Endothelial cell of umbilical vein (primary cell): Measurements from ENCODE around the gene OSBP2.

Experiments
- EZH2 ChIP-seq: IDR thresholded peaks from 2 replicates; pipeline ENCODE4 v1.6.1; 2012; ENCODE audit warnings: borderline replicate concordance, low read depth, mild to moderate bottlenecking, moderate library complexity, low read length, inconsistent platforms; ENCODE audit not compliant: severe bottlenecking
- POLR2A ChIP-seq: IDR thresholded peaks from 2 replicates; pipeline ENCODE4 v1.6.1; 2012; ENCODE audit warnings: low read depth, mild to moderate bottlenecking, control low read depth, low read length
- TF ChIP-seq, protein P1 (sequence below), 2 donors: IDR thresholded peaks; 1 replicate in 1 of 2; 2 replicates in 1 of 2; pipeline ENCODE4 v1.5.1; 2011; ENCODE audit warnings: low read length in 2 of 2, mild to moderate bottlenecking in 2 of 2, moderate library complexity in 2 of 2, control low read depth in 1 of 2, inconsistent platforms in 1 of 2, low read depth in 1 of 2; ENCODE audit not compliant: insufficient read depth in 1 of 2; ENCODE audit errors: extremely low read depth in 1 of 2

DNA sequence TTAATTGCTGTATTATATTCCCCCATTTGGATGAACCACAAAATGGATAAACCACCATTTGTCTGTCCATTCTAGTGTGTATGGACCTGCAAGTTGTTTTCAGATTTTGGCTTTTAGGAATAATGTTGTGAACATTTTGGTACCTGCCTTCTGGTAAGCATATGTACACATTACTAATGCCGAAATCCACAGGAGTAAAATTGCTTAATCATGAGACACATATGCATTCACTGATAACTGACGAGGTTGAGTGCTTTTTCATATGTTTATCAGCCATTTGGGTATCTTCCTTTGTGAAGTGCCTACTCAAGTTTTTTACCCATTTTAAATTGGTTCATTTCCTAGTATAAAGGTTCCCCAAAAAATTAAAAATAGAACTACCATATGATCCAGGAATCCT, 34.2 kb downstream of the OSBP2 start:
- TF ChIP-seq, protein P1, sequence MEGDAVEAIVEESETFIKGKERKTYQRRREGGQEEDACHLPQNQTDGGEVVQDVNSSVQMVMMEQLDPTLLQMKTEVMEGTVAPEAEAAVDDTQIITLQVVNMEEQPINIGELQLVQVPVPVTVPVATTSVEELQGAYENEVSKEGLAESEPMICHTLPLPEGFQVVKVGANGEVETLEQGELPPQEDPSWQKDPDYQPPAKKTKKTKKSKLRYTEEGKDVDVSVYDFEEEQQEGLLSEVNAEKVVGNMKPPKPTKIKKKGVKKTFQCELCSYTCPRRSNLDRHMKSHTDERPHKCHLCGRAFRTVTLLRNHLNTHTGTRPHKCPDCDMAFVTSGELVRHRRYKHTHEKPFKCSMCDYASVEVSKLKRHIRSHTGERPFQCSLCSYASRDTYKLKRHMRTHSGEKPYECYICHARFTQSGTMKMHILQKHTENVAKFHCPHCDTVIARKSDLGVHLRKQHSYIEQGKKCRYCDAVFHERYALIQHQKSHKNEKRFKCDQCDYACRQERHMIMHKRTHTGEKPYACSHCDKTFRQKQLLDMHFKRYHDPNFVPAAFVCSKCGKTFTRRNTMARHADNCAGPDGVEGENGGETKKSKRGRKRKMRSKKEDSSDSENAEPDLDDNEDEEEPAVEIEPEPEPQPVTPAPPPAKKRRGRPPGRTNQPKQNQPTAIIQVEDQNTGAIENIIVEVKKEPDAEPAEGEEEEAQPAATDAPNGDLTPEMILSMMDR (IDR thresholded peaks at IDR 0.05; ENCODE audit: extremely low read depth in 1 of 2, insufficient read depth in 1 of 2, low read depth in 1 of 2, low read length in 2 of 2): no peak
- TF ChIP-seq POLR2A: no peak
- TF ChIP-seq EZH2: no peak
